ENCODE results near the gene TMEM8B.

- TF ChIP-seq, protein P1, sequence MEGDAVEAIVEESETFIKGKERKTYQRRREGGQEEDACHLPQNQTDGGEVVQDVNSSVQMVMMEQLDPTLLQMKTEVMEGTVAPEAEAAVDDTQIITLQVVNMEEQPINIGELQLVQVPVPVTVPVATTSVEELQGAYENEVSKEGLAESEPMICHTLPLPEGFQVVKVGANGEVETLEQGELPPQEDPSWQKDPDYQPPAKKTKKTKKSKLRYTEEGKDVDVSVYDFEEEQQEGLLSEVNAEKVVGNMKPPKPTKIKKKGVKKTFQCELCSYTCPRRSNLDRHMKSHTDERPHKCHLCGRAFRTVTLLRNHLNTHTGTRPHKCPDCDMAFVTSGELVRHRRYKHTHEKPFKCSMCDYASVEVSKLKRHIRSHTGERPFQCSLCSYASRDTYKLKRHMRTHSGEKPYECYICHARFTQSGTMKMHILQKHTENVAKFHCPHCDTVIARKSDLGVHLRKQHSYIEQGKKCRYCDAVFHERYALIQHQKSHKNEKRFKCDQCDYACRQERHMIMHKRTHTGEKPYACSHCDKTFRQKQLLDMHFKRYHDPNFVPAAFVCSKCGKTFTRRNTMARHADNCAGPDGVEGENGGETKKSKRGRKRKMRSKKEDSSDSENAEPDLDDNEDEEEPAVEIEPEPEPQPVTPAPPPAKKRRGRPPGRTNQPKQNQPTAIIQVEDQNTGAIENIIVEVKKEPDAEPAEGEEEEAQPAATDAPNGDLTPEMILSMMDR (IDR thresholded peaks at IDR 0.05; ENCODE audit: poor library complexity, severe bottlenecking) = no peak
- no peak for TF ChIP-seq EZH2 (IDR thresholded peaks at IDR 0.05; ENCODE audit: borderline replicate concordance, insufficient read depth, low read length, poor library complexity, severe bottlenecking)
- no peak for TF ChIP-seq SMC3 (conservative IDR thresholded peaks at IDR 0.05; ENCODE audit: poor library complexity)
- TF ChIP-seq EP300 (conservative IDR thresholded peaks at IDR 0.05; ENCODE audit: poor library complexity, severe bottlenecking) = no peak
- TF ChIP-seq POLR2AphosphoS5 (IDR thresholded peaks at IDR 0.05) = no peak
Measured at GRCh38 chr9:35871545-35871944, 42.5 kb downstream of the TMEM8B start.
